CD4-positive, alpha-beta T cell treated with Interferon gamma for 1 hour (primary cell): ENCODE measurements around the gene PARP1.

Source experiments
- DNase-seq: peaks from one replicate; pipeline ENCODE4 v3.0.0-alpha.2; 2020

The PARP1 gene

GRCh38 chr1:226372885-226373284, 35.0 kb downstream of the PARP1 start:
- no peak for DNase-seq

- no peak for DNase-seq
Observed at GRCh38 chr1:226371866-226372490, 35.9 kb downstream of the PARP1 start.

GRCh38 chr1:226371027-226371694, 36.7 kb downstream of the PARP1 start:
- no peak for DNase-seq

- no peak for DNase-seq
Observed at GRCh38 chr1:226370144-226370923, 37.6 kb downstream of the PARP1 start.

GRCh38 chr1:226369110-226369509, 38.8 kb downstream of the PARP1 start:
- DNase-seq: no peak

GRCh38 chr1:226366290-226366689, 41.6 kb downstream of the PARP1 start:
- DNase-seq: no peak

GRCh38 chr1:226365831-226366231, 42.1 kb downstream of the PARP1 start:
- DNase-seq: no peak

GRCh38 chr1:226364901-226365565, 42.9 kb downstream of the PARP1 start:
- no peak for DNase-seq

- DNase-seq: no peak
Observed at GRCh38 chr1:226364514-226364899, 43.4 kb downstream of the PARP1 start.

- no peak for DNase-seq
Observed at GRCh38 chr1:226363801-226364513, 43.9 kb downstream of the PARP1 start.

- no peak for DNase-seq
Observed at GRCh38 chr1:226362891-226363447, 44.9 kb downstream of the PARP1 start.

GRCh38 chr1:226362361-226362760, 45.5 kb downstream of the PARP1 start:
- DNase-seq: no peak

GRCh38 chr1:226360106-226360746, 47.7 kb downstream of the PARP1 start:
- DNase-seq: no peak

GRCh38 chr1:226357416-226357815, 50.5 kb downstream of the PARP1 start:
- DNase-seq: no peak

GRCh38 chr1:226355669-226356551, 52.0 kb downstream of the PARP1 start:
- DNase-seq: no peak

GRCh38 chr1:226355016-226355415, 52.9 kb downstream of the PARP1 start:
- no peak for DNase-seq

GRCh38 chr1:226353698-226354525, 54.0 kb downstream of the PARP1 start:
- DNase-seq: no peak

- DNase-seq: no peak
Observed at GRCh38 chr1:226351709-226352108, 56.2 kb downstream of the PARP1 start.

- no peak for DNase-seq
Observed at GRCh38 chr1:226350519-226350865, 57.4 kb downstream of the PARP1 start.
